DMS 273 treated with DMSO at 0.1 percent for 48 hours (cell line): ENCODE measurements around the gene BCAT1.
"Not testable (repeated sequence)": the region's sequence is repeated elsewhere in the genome, so short reads cannot be mapped to it uniquely, and the experiment has no call there.

Source experiments
- DNase-seq: peaks from one replicate; lab custom pipeline; 2025; lab: John Stamatoyannopoulos, UW

Gene BCAT1

DNA sequence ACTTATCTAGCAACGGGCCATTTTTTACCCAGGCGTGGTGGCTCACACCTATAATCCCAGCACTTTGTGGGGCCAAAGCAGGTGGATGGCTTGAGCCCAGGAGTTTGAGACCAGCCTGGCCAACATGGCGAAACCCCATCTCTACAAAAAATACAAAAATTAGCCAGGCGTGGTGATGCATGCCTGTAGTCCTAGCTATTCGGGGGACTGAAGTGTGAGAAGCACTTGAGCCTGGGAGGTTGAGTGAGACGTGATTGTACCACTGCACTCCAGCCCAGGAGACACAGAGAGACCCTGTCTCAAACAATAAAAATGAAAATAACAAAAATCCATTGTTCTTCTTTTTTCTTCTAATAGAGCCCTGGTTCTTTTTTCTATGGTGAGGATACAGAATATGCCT is 7.5 kb upstream of the BCAT1 start:
- not testable (repeated sequence) for DNase-seq

DNA sequence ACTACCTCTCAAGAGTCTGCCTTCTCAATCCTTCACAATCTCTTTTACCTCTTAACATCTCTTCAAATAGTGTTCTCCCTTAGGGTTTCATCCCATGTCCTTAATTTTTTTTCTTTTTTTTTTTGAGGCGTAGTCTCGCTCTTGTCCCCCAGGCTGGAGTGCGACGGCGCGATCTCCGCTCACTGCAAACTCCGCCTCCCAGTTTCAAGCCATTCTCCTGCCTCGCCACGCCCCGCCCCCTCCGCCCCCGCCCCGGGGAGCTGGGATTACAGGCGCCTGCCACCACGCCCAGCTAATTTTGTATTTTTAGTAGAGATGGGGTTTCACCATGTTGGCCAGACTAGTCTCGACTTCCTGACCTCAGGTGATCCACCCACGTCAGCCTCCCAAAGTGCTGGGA is 7.0 kb upstream of the BCAT1 start:
- no peak for DNase-seq

DNA sequence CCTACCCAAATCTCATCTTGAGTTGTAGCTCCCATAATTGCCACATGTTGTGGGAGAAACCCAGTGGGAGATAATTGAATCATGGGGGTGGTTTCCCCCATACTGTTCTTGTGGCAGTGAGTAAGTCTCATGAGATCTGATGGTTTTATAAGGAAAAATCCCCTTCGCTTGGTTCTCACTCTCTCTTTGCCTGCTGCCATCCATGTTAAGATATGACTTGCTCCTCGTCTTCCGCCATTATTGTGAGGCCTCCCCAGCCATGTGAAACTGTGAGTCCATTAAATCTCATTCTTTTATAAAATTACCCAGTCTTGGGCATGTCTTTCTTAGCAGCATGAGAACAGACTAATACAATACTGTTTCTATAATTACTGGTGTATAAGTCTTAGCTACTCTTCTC is 6.5 kb upstream of the BCAT1 start:
- no peak for DNase-seq

DNA sequence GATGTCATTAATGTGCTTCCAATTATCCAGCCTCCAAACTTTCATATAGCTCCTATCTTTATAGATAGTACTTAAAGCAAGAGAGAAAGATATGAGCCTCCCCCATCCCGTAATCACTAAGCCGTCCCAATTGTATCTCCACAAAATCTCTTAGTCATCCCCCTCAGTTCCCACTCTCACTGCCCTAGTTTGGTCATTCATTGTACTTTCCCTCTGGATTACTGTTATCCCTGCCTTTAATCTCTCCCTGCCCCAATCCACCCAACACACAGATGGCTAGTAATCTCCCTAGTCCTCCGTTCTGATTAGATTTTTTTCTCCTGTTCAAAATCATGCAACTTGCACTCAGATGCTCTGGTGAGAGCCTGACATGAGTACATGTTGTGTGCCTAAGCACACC is 5.4 kb upstream of the BCAT1 start:
- DNase-seq, result no peak

DNA sequence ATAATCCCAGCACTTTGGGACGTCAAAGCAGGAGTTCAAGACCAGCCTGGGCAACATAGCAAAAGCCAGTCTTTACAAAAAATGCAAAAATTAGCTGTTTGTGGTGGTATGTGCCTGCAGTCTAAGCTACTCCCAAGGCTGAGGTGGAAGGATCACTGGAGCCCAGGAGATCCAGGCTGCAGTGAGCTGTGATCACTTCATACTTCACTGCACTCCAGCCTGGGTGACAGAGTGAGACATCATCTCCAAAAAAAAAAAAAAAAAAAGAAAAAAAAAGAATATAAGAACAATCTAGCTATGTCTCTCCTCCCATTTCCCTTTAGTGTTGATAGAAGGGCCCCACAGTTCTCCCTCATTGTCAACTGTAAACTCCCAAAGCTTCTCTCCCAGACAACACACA is 3.5 kb upstream of the BCAT1 start:
- DNase-seq, result no peak

DNA sequence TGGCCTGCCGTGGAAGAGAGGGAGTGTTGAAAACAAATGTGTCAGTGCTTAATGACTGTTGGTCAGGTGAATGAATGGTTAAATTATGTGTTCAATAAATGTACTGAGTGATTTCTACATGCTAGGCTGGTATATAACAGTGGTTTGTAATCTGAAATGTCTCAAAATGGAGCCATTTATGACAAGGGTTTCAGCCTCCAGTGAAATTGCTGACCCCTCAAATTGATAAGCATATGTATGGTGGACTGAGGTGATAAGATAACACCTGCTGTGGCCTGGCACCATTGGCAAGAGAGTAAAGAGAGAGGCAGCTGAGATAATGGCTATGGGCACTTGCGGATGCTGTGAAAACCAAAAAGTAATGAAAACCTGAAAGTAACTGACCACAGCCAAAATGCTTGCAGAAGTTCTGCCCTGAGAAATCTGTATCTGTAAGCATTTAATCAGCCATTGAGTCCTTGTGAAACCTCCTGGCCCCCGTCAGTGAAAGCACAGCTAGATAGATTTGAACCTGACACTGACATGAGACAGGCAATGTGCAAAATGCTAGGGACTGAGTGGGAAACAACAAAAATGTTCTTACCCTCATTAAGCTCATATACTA is 1.4 kb upstream of the BCAT1 start:
- DNase-seq, result no peak

DNA sequence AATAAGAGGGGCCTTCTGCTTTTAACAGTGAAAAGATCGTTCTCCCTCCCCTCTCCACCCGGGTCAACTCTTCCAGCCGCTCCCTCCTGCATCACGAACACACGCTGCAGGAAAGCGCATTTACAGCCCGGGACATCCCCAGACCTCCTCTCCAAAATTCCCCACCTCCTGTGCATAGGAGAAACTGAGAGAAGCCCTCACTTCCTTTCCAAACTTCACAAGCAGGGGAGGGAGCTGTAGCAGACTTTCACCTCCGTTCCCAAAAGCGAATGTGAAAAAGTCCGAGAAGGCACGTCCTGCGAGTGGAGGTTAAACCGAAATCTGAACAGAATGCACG is 513 bp downstream of the BCAT1 start:
- no peak for DNase-seq

DNA sequence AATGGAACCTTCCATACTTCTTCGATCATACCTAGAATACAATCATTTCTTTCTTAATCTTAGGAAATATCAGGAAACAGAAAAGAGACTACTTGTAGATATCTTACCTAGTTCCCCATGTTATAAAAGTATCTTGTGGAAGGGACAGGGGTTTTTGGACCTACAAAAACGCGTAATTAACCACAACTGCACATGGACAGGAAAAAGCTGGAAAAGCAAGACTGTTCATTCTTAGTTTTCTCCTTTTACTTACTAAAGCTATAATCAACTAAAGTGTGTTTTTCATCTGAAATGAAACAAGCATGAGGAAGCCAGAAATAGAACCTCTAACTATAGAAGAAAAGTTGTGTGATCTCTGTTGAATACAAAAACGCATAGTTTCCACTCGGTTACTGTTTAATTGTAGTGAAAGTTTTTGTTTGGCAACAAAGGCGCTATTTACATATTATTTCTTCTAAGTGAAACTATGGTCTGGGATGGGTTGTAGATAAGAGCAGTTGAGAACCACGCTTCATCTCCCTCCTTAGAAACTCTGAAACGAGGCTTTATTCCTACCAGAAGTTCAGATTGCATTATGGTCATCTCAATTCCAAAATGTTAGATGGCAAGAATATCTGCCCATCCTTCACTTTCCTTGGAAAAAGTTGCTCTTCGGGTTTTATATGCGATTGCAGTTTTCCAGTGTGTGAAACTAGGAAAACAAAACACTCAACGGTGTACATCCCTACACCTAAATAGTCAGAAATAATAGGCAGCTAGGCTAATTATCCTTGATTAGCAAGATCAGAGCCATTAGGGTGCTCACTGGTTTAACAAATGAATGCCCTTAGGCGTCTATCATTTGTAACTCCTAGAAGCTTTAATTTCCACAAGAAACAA is 1.1 kb downstream of the BCAT1 start:
- no peak for DNase-seq

DNA sequence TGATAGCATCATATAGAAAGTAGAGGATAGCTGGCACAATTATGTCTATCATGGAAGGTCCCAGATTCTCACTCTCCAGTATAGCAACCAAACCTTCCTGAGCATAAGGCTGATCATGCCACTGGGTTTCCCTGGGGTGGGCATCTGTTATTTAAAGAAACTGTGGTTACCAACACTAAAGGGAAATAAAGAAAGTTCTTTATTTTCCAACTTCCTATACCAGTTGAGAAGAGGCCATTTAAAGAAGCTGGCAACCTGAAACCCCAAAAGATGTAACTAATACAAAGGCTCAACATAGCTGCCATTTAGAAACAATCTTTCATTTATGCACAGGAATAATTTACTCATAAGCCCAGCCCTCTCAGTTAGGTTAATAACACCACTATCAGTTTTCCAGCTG is 3.1 kb downstream of the BCAT1 start:
- DNase-seq, result no peak

DNA sequence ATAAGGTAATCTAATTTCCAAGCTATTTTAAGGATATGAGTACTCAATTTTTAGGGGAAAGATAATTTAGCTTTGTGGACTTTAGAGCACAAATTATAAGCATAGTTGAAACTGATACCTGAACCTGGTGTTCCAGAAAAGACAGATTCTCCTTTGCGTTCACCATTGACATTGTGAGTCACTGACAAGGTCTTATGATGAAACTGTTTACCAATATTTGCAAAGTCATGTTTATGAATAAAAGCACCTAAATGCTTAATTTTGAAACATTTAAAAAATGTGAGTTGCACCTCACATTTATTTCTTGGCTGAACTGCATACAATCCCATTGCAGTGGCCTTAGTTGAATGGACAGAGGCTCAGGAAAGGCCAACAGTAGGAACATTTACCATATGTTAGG is 3.9 kb downstream of the BCAT1 start:
- DNase-seq, result no peak

DNA sequence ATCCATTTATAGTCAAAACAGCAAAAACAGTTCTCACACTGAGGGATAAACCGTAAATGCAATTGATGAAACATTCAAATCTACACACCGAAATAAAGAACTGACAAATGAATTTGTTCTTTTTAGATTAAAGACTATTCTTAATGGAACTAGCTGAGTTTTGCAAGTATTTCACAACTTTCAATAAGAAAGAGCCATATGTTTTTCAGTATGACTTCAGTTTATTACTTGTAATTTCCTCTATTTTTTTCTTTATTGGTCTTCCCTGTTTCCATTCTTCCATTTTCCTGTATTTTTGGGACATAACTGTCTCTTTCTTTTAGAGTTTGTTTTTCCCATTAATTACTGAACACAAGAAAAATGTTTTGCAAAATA is 4.3 kb downstream of the BCAT1 start:
- no peak for DNase-seq

DNA sequence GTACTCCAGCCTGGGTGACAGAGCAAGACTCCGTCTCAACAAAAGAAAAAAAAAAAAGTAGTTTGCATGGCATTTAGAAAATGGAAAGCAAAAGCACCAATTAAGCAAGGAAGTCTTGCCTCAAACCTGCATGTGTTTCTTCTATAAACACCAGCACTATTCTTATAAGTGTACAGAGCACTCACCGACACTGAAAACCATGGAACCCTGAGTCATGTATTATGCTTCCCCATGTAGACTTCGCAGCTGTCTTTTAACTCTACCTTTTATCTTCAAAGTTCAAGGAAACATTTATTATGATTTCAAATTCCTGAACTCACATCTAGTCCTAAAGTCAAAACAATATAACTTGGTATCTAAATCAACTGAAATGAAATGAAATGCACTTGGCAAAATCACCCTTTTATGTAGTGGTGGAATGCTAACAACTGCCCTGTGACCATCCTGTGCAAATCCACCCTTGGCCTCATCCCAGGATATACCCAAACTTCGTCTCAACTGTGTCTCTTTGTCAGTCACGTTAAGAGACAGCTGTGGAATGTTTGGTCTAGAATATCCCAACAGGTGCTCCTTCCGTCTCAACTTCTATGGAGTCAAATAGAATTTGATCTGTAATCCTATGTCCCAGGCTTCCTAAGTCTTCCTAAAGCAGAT is 4.8 kb downstream of the BCAT1 start:
- DNase-seq, result no peak

DNA sequence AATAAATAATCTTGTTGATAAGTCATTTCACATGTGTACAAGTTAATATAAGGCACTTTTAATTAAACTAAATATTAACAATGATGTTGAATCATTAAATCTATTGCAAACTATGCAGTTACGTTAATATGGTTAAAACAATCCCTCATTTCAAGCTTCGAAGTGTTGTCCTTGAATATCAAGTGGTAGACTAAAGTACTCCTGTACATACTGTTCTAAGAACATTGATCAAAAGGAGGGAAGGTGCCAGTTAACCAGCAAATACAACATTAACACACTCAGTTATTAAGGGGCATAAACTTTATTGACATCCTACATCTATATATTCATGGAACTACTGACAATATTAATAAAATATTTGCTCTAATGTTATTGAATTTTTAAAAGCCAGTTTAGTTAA is 8.7 kb downstream of the BCAT1 start:
- DNase-seq, result no peak

DNA sequence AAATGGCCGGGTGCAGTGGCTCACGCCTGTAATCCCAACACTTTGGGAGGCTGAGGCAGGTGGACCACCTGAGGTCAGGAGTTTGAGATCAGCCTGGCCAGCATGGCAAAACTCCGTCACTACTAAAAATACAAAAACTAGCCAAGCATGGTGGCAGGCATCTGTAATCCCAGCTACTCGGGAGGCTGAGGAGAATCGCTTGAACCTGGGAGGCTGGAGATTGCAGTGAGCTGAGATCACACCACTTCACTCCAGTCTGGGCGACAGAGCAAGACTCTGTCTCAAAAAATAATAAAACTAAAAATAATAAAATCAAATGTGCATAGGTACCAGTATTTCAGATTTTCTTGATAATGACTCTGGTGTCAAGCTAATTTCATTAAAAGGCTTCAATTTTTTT is 9.3 kb downstream of the BCAT1 start:
- DNase-seq, result not testable (repeated sequence)

DNA sequence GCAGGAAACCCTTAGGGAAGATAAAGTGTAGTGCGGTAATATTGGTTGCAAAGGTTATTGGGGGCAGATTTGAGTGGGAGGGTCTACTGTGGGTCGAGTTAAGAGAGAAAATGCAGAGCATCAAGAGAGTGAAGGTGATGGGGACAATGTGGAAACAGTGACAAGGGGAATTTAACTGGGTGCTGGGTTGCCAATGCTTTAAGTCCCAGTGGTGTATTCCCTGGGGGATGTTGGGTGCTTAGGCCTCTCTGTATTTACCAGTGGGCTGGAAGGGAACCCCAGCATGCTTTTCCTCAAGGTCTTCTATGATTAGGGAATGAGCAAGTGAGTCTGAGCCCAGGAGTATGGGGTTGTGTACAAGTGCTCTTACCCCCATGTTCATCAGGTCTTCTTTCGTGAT is 10.6 kb downstream of the BCAT1 start:
- DNase-seq, result no peak

DNA sequence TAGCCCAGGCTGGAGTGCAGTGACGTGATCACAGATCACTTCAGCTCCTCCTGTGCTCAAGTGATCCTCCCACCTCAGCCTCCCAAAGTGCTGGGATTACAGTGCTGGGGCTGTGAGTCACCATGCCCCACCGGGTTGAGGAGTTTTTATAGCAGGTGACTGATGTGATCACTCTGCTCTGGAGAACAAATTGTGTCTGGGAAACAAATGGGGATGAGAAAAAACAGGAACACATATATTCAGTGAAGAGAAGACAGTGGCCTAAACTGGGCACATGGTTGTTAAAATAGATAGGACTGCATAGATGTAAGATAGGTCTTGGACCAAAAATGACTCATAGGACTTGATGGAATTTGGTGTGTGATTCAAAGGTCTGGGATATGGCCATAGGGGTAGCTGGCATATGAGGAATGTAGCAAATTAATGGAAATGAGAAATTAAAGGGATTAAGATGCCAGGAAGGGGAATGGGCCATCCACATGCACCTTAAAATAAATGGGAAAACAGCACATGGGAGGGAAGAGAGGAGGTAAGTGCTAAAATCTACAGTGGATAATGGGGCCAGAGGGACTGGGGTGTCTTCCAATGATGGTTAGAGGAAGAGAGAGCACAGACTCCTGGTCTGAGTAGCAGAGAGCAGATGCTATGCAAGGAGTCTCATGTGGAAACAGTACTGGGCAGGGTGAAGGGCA is 11.2 kb downstream of the BCAT1 start:
- DNase-seq, result no peak

DNA sequence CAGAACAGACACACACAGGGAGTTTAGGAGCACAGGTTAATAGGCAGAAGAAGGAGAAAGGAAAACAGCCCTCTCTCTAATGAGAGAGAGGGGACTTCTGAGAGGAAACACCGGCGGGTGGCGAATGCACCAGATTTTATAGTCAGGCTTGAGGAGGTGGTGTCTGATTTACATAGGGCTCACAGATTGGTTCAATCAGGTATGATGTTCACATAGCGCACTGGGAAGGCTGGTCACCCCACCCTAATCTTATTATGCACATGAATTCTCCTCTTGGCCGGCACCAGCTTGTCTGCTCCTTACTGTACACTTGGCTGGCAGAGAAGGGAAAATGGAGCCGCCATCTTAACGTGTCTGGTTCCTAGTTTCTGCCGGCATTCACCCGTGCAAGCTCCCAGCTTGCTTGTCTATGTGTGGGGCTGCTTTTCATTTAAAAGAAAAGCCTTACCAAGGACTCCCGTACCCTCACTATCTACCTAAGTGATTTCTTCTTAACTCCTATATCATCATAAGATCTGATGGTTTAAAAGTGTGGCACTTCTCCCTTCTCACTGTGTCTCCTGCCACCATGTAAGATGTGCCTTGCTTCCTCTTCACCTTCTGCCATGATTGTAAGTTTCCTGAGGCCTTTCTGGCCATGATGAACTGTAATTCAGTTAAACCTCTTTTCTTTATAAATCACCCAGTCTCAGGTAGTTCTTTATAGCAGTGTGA is 15.1 kb downstream of the BCAT1 start:
- DNase-seq, result no peak

DNA sequence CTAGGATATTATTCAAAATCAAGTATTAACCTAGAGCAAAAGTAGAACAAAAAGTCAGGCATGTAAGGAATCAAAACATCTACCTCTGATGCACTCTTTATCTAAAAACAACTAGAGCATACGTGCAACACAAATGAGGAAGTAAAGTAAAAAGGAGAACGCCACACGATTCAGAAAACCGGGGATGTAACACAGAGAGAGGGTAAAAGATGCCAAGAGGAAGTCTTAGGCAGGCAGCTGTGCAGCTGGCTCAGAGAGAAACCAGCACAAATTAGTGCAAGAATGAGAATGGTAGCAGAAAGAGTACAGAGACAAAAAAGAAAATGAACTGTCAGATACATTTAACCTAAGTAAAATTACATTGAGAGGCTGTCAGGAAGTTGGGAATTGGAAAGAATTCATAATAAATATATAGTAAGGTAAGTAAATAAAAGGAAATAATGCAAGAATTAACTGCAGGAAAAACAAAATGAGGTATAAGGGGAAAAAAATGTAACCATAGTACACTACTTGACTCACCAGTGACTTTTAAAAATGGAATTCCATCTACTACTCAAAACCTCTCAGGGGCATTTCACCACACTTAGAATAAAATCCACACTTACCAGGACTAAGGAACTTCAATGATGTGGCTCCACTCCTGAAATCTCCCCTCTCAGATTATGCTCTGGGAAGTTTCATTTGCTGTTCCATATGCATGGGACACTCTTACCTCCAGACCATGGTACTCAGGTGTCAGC is 17.1 kb downstream of the BCAT1 start:
- no peak for DNase-seq

DNA sequence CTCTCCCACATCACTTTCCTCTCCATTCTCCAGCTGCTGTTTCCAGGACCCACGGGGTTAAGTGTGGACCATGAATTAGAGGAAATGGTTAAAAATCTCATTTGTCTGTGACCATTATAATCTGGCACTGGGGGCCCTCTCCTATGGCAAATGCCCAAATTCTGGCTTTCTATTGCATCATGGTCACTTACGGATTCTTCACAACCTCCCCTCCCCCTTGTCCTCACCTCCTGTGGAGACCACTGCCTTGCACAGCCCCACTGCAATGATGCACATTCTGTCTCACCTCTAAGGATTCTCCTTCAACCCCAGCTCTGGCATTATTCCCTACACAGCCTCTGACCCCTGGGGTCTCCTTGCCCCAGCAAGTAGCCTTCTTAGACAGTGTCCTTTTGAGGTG is 18.9 kb downstream of the BCAT1 start:
- DNase-seq, result no peak

DNA sequence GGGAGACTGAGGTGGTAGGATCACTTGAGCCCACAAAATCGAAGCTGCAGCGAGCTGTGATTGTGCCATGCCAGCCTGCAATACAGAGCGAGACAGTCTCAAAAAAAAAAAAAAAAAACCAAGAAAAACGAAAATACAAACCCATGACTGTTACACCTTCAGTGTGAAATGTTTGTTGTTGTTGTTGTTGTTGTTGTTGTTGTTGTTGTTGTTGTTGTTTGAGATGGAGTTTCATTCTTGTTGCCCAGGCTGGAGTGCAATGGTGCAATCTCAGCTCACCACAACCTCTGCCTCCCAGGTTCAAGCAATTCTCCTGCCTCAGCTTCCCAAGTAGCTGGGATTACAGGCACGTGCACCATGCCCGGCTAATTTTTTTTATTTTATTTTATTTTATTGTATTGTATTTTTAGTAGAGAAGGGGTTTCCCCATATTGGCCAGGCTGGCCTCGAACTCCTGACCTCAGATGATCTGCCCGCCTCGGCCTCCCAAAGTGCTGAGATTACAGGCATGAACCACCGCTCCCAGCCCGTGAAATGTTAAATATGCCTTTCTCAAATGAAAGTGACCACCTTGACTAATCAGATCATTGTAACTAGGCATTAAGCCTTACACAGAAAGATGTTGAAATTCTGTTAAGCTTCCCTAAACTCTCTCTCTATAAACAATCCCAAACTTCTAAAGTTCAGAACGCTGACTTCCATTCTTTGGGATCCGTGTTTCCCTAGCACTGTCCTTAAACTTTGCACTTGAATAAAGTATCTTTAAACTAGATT is 20.2 kb downstream of the BCAT1 start:
- DNase-seq, result not testable (repeated sequence)

DNA sequence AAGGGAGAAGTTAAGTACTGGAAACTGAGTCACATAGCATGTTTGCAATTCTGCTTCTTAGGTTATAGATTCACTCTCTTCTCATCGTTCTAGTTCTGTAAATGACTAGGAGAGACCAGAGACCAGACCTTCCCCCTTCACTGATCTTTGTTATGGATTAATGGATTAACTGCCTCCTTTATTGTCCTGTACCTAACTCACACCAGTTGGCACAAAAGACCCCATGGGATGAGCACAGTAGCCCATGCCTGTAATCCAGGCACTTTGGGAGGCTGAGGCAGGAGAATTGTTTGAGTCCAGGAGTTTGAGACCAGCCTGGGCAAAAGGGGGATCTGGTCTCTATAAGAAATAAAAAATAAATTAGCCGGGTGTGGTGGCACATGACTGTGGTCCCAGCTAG is 20.8 kb downstream of the BCAT1 start:
- DNase-seq, result no peak
